ENCODE data around the gene KANSL1. TPM values are rescaled to one million over a fixed set of nuclear protein-coding genes. Genes with fewer than 3 reads are reported as not detected.

The KANSL1 gene
- total and polyA plus RNA-seq, 3 donors from 2014 or later = 70.3 to 158 (median 152) TPM

- no peak for TF ChIP-seq CTCF (IDR thresholded peaks at IDR 0.05)
- no peak for TF ChIP-seq POLR2A (IDR thresholded peaks at IDR 0.05)
- WGBS, 2 donors = 72 to 78% methylated on average over 4 of the region's 4 CpGs
- H3K27me3 ChIP-seq = no peaks in the 10 kb centered on the region
- intact Hi-C loops (cut with DNase I; ENCODE audit: low total_unique reads) = no loop called here
- no peak overlapping the region for H3K27ac ChIP-seq
- no peak overlapping the region for H3K4me3 ChIP-seq
- DNase-seq = no peak
- no peaks in the 10 kb centered on the region for H3K36me3 ChIP-seq (ENCODE audit: low read depth, missing control alignments)
- H3K9me3 ChIP-seq = no peaks in the 10 kb centered on the region
- peaks cover 36% of the 10 kb centered on the region for H3K4me1 ChIP-seq
Measured at GRCh38 chr17:46148247-46148646, 45.0 kb downstream of the KANSL1 start.

DNA sequence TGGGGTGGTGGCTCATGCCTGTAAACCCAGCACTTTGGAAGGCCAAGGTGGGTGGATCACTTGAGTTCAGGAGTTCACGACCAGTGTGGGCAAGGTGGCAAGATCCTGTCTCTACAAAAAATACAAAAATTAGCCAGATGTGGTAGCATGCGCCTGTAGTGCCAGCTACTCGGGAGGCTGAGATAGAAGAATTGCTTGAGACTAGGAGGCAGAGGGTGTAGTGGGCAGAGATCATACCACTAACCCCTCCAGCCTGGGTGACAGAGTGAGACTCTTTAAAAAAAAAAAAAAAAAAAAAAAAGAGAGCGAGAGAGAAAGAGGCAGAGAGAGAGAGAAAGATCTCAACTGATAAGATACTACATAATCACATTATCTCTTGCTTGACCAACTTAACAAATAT is 45.9 kb downstream of the KANSL1 start:
- H3K4me3 ChIP-seq = no peak overlapping the region
- intact Hi-C loops (cut with DNase I; ENCODE audit: low total_unique reads) = no loop called here
- peaks cover 33% of the 10 kb centered on the region for H3K4me1 ChIP-seq
- H3K27ac ChIP-seq = no peak overlapping the region
- H3K9me3 ChIP-seq = no peaks in the 10 kb centered on the region
- 82 to 94% methylated on average over 4 of the region's 4 CpGs for WGBS, 2 donors
- no peaks in the 10 kb centered on the region for H3K36me3 ChIP-seq (ENCODE audit: low read depth, missing control alignments)
- DNase-seq = no peak
- TF ChIP-seq POLR2A (IDR thresholded peaks at IDR 0.05) = no peak
- TF ChIP-seq CTCF (IDR thresholded peaks at IDR 0.05) = no peak
- H3K27me3 ChIP-seq = no peaks in the 10 kb centered on the region

- Histone ChIP-seq H3K4me3 (no peak overlapping the region), H3K9me3 (no peaks in the 10 kb centered on the region), H3K27me3 (no peaks in the 10 kb centered on the region), H3K27ac (no peak overlapping the region), H3K36me3 (ENCODE audit: low read depth, missing control alignments) (no peaks in the 10 kb centered on the region), H3K4me1 (peaks cover 16% of the 10 kb centered on the region)
- no peak for DNase-seq
- WGBS, 2 donors = 39 to 41% methylated on average over 4 of the region's 4 CpGs
- intact Hi-C loops (cut with DNase I; ENCODE audit: low total_unique reads) = no loop called here
- no peak for TF ChIP-seq POLR2A (IDR thresholded peaks at IDR 0.05)
- no peak for TF ChIP-seq CTCF (IDR thresholded peaks at IDR 0.05)
Measured at GRCh38 chr17:46144246-46144645, 49.0 kb downstream of the KANSL1 start.

DNA sequence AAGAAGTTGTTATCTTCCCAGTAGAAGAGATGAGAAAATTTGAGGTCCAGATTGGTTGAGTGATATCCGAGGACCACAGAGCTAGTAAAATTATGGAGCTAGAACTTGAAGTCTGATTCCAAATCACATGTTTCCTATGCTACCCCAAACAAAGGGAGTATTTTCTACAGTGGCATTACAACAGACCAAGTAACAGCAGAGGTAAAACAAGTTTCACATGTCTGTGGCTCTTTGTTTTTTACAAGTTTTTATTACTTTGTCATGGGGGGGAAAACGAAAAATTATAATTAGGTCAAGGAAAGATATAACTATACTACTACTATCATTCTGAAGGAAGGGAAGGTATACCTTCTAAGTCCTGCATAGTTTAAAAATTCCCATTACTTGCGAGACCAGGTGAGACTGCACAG is 49.4 kb downstream of the KANSL1 start:
- Histone ChIP-seq H3K27me3 (no peaks in the 10 kb centered on the region), H3K4me1 (peaks cover 16% of the 10 kb centered on the region), H3K4me3 (no peak overlapping the region), H3K9me3 (no peaks in the 10 kb centered on the region), H3K27ac (no peak overlapping the region), H3K36me3 (ENCODE audit: low read depth, missing control alignments) (no peaks in the 10 kb centered on the region)
- no peak for DNase-seq
- intact Hi-C loops (cut with DNase I; ENCODE audit: low total_unique reads) = no loop called here
- no peak for TF ChIP-seq CTCF (IDR thresholded peaks at IDR 0.05)
- no peak for TF ChIP-seq POLR2A (IDR thresholded peaks at IDR 0.05)
- WGBS, 2 donors = 54 to 62% methylated on average over 3 of the region's 3 CpGs

DNA sequence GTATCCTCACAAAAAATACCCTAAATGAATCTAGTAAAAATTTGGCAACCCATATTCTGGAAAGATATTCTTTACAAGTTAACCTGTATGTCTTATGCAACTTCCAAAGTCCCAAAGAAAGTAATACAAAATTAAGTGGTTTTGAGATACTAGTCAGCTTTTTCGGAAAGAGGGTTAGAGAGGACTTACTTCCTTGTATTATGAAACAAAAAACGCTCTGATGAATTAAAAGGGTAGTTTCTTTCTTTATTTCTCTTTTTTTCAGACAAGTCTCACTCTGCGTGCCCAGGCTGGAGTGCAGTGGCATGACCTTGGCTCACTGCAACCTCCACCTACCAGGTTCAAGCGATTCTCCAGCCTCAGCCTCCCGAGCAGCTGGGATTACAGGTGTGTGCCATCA is 51.6 kb downstream of the KANSL1 start:
- Histone ChIP-seq H3K27ac (no peak overlapping the region), H3K4me3 (no peak overlapping the region), H3K9me3 (no peaks in the 10 kb centered on the region), H3K36me3 (ENCODE audit: low read depth, missing control alignments) (no peaks in the 10 kb centered on the region), H3K4me1 (peaks cover 12% of the 10 kb centered on the region), H3K27me3 (no peaks in the 10 kb centered on the region)
- 77 to 79% methylated on average over 5 of the region's 5 CpGs for WGBS, 2 donors
- DNase-seq = no peak
- no peak for TF ChIP-seq CTCF (IDR thresholded peaks at IDR 0.05)
- TF ChIP-seq POLR2A (IDR thresholded peaks at IDR 0.05) = no peak
- intact Hi-C loops (cut with DNase I; ENCODE audit: low total_unique reads) = no loop called here
